PC-3 (cell line): ENCODE data around the gene UBC.

Experiments used
- CTCF ChIP-seq: fragments of 300-600 bp; sonication (generic); conservative IDR thresholded peaks from 2 replicates; pipeline ENCODE4 v1.5.1; 2017; ENCODE audit warnings: antibody characterized with exemption, low read depth, mild to moderate bottlenecking, low read length
- EZH2phosphoT487 ChIP-seq: fragments of 300-600 bp; sonication (generic); IDR thresholded peaks from 2 replicates; pipeline ENCODE4 v1.6.1; 2018; ENCODE audit warnings: mild to moderate bottlenecking, antibody characterized with exemption, low read length, borderline replicate concordance

GRCh38 chr12:124940143-124940392, 25.6 kb upstream of the UBC start:
- TF ChIP-seq CTCF = no peak
- TF ChIP-seq EZH2phosphoT487 = no peak
